ENCODE results near the gene GADD45GIP1. TPM values are rescaled to one million over a fixed set of nuclear protein-coding genes. Genes with fewer than 3 reads are reported as not detected.

Gene GADD45GIP1
- polyA plus RNA-seq, 1 donor, result 48.4 TPM

Other genes with a start within 250 kb of the GADD45GIP1 start
- gene TNPO2, start 233.3 kb downstream of the GADD45GIP1 start, polyA plus RNA-seq (ENCODE audit: insufficient read length), result 60.9 TPM
- 191 TPM for gene TRIR, start 222.5 kb downstream of the GADD45GIP1 start, polyA plus RNA-seq (ENCODE audit: insufficient read length)
- gene GET3, start 219.7 kb downstream of the GADD45GIP1 start, polyA plus RNA-seq (ENCODE audit: insufficient read length), result 41.1 TPM
- gene BEST2, start 205.4 kb downstream of the GADD45GIP1 start, polyA plus RNA-seq (ENCODE audit: insufficient read length), result 0.09 TPM
- gene HOOK2, start 181.7 kb downstream of the GADD45GIP1 start, polyA plus RNA-seq (ENCODE audit: insufficient read length), result 30.2 TPM
- gene JUNB, start 165.7 kb downstream of the GADD45GIP1 start, polyA plus RNA-seq (ENCODE audit: insufficient read length), result 36.5 TPM
- 169 TPM for gene PRDX2, start 155.4 kb downstream of the GADD45GIP1 start, polyA plus RNA-seq (ENCODE audit: insufficient read length)
- 2.2 TPM for gene THSD8, start 155.2 kb downstream of the GADD45GIP1 start, polyA plus RNA-seq (ENCODE audit: insufficient read length)
- 21.9 TPM for gene RNASEH2A, start 150.6 kb downstream of the GADD45GIP1 start, polyA plus RNA-seq (ENCODE audit: insufficient read length)
- gene RTBDN, start 122.6 kb downstream of the GADD45GIP1 start, polyA plus RNA-seq (ENCODE audit: insufficient read length), result not detected
- gene MAST1, start 118.7 kb downstream of the GADD45GIP1 start, polyA plus RNA-seq (ENCODE audit: insufficient read length), result 0.27 TPM
- gene DNASE2, start 75.8 kb downstream of the GADD45GIP1 start, polyA plus RNA-seq (ENCODE audit: insufficient read length), result 10.9 TPM
- gene KLF1, start 70.0 kb downstream of the GADD45GIP1 start, polyA plus RNA-seq (ENCODE audit: insufficient read length), result 0.88 TPM
- 30.4 TPM for gene GCDH, start 66.1 kb downstream of the GADD45GIP1 start, polyA plus RNA-seq (ENCODE audit: insufficient read length)
- gene SYCE2, start 37.9 kb downstream of the GADD45GIP1 start, polyA plus RNA-seq (ENCODE audit: insufficient read length), result 3.3 TPM
- 43.3 TPM for gene FARSA, start 23.5 kb downstream of the GADD45GIP1 start, polyA plus RNA-seq (ENCODE audit: insufficient read length)
- gene CALR, start 18.6 kb downstream of the GADD45GIP1 start, polyA plus RNA-seq (ENCODE audit: insufficient read length), result 361 TPM
- 156 TPM for gene RAD23A, start 11.4 kb downstream of the GADD45GIP1 start, polyA plus RNA-seq (ENCODE audit: insufficient read length)
- 0.18 TPM for gene DAND5, start 12.4 kb upstream of the GADD45GIP1 start, polyA plus RNA-seq (ENCODE audit: insufficient read length)
- 112 TPM for gene NFIX, start 38.3 kb upstream of the GADD45GIP1 start, polyA plus RNA-seq (ENCODE audit: insufficient read length)
- 6.3 TPM for gene LYL1, start 145.6 kb upstream of the GADD45GIP1 start, polyA plus RNA-seq (ENCODE audit: insufficient read length)
- gene TRMT1, start 159.5 kb upstream of the GADD45GIP1 start, polyA plus RNA-seq (ENCODE audit: insufficient read length), result 25.6 TPM
- gene NACC1, start 161.0 kb upstream of the GADD45GIP1 start, polyA plus RNA-seq (ENCODE audit: insufficient read length), result 23.4 TPM
- gene STX10, start 193.2 kb upstream of the GADD45GIP1 start, polyA plus RNA-seq (ENCODE audit: insufficient read length), result 33.8 TPM
- 58.5 TPM for gene IER2, start 193.2 kb upstream of the GADD45GIP1 start, polyA plus RNA-seq (ENCODE audit: insufficient read length)

All from hindlimb muscle (tissue), 1 donor.